Astrocyte (in vitro differentiated cells and primary cell): ENCODE results near the gene TWIST2. TPM values are rescaled to one million over a fixed set of nuclear protein-coding genes. Genes with fewer than 3 reads are reported as not detected.
A peak's percentile ranks its signal among the peaks of the same experiment; 100 is the strongest.

Experiments used
- DNase-seq: peaks from one replicate; pipeline ENCODE4 v3.0.0-alpha.2; 2010; ENCODE audit warnings: low read depth
- FAIRE-seq: peaks from 2 replicates; lab custom pipeline; 2011; peaks lifted over from hg19 to GRCh38; lab: Jason Lieb, UNC
- H2AFZ ChIP-seq: 2 replicates; pipeline ENCODE4 v1.6.0; 2012; ENCODE audit warnings: low read depth, low read length, inconsistent platforms
- H3K27ac ChIP-seq: 2 replicates; pipeline ENCODE4 v1.5.1; 2011; ENCODE audit warnings: low read depth, low read length, inconsistent platforms
- H3K27me3 ChIP-seq: 2 replicates; pipeline ENCODE4 v1.6.0; 2011; ENCODE audit warnings: low read length, inconsistent platforms; ENCODE audit not compliant: insufficient read depth
- H3K36me3 ChIP-seq: 2 replicates; pipeline ENCODE4 v1.5.1; 2011; ENCODE audit warnings: low read length, inconsistent platforms; ENCODE audit not compliant: insufficient read depth
- H3K4me1 ChIP-seq: 2 replicates; pipeline ENCODE4 v1.5.1; 2011; ENCODE audit warnings: low read length, inconsistent platforms; ENCODE audit not compliant: insufficient read depth
- H3K4me2 ChIP-seq: 2 replicates; pipeline ENCODE4 v1.6.0; 2012; ENCODE audit warnings: low read length, inconsistent platforms
- H3K4me3 ChIP-seq: 2 replicates; pipeline ENCODE4 v1.5.1; 2011; ENCODE audit warnings: low read depth, mild to moderate bottlenecking, low read length, inconsistent platforms; ENCODE audit not compliant: insufficient read depth
- H3K79me2 ChIP-seq: 2 replicates; pipeline ENCODE4 v1.6.0; 2012; ENCODE audit warnings: mild to moderate bottlenecking, low read length, inconsistent platforms; ENCODE audit not compliant: insufficient read depth
- H3K9ac ChIP-seq: 2 replicates; pipeline ENCODE4 v1.6.0; 2012; ENCODE audit warnings: mild to moderate bottlenecking, low read length, inconsistent platforms
- H3K9me3 ChIP-seq: 2 replicates; pipeline ENCODE4 v1.5.1; 2012; ENCODE audit warnings: low read depth, mild to moderate bottlenecking, low read length, inconsistent platforms; ENCODE audit not compliant: insufficient read depth
- H4K20me1 ChIP-seq: 2 replicates; pipeline ENCODE4 v1.6.0; 2012; ENCODE audit warnings: low read length, inconsistent platforms; ENCODE audit not compliant: insufficient read depth
- H3K27ac Mint-ChIP-seq: one replicate; pipeline ENCODE4 v1.8.0; 2021; ENCODE audit warnings: mild to moderate bottlenecking, mixed read lengths; ENCODE audit not compliant: unreplicated experiment
- H3K27me3 Mint-ChIP-seq: one replicate; pipeline ENCODE4 v1.8.0; 2021; ENCODE audit warnings: low read depth, mixed read lengths; ENCODE audit not compliant: unreplicated experiment
- H3K36me3 Mint-ChIP-seq: one replicate; pipeline ENCODE4 v1.8.0; 2021; ENCODE audit warnings: low read depth, mixed read lengths; ENCODE audit not compliant: unreplicated experiment
- H3K4me1 Mint-ChIP-seq: one replicate; pipeline ENCODE4 v1.8.0; 2021; ENCODE audit warnings: low read depth, mixed read lengths; ENCODE audit not compliant: unreplicated experiment
- H3K4me3 Mint-ChIP-seq: one replicate; pipeline ENCODE4 v1.8.0; 2021; ENCODE audit warnings: mild to moderate bottlenecking, moderate library complexity, mixed read lengths; ENCODE audit not compliant: unreplicated experiment
- H3K9me3 Mint-ChIP-seq: one replicate; pipeline ENCODE4 v1.8.0; 2021; ENCODE audit warnings: mild to moderate bottlenecking, mixed read lengths; ENCODE audit not compliant: unreplicated experiment
- EZH2 ChIP-seq: IDR thresholded peaks from 2 replicates; pipeline ENCODE4 v1.6.1; 2012; ENCODE audit warnings: mild to moderate bottlenecking, low read length, inconsistent platforms; ENCODE audit not compliant: insufficient read depth
- total RNA-seq: library from RNA; stranded (reverse); gene quantifications from 2 replicates; pipeline ENCODE4 v1.2.1, GENCODE V29; 2021
- TF ChIP-seq, protein P1 (sequence below): IDR thresholded peaks from 2 replicates; pipeline ENCODE4 v1.5.1; 2011; ENCODE audit warnings: low read depth, mild to moderate bottlenecking, inconsistent platforms, low read length, moderate library complexity; ENCODE audit not compliant: insufficient read depth

TWIST2 gene
- total RNA-seq, 1 donor from 2014 or later = 3.2 TPM

GRCh38 chr2:238853721-238854120, 5.8 kb downstream of the TWIST2 start:
- Mint-ChIP-seq H3K4me3 (no peak overlapping the region), H3K27ac (no peak overlapping the region), H3K4me1 (no peaks in the 10 kb centered on the region), H3K36me3 (peaks cover 4% of the 10 kb centered on the region), H3K27me3 (peaks cover 52% of the 10 kb centered on the region), H3K9me3 (peaks cover 14% of the 10 kb centered on the region)
- FAIRE-seq (peak; percentile 9), DNase-seq (no peak)
- Histone ChIP-seq H3K4me1 (peaks cover 9% of the 10 kb centered on the region), H3K36me3 (peaks cover 7% of the 10 kb centered on the region), H4K20me1 (peaks cover 41% of the 10 kb centered on the region), H3K9me3 (no peaks in the 10 kb centered on the region), H3K4me2 (peak overlapping the region; percentile 67), H3K27me3 (no peaks in the 10 kb centered on the region), H3K9ac (no peak overlapping the region), H3K79me2 (peaks cover 96% of the 10 kb centered on the region), H3K27ac (no peak overlapping the region), H3K4me3 (no peak overlapping the region), H2AFZ (no peak overlapping the region)
- TF ChIP-seq EZH2 = no peak
- TF ChIP-seq, protein P1, sequence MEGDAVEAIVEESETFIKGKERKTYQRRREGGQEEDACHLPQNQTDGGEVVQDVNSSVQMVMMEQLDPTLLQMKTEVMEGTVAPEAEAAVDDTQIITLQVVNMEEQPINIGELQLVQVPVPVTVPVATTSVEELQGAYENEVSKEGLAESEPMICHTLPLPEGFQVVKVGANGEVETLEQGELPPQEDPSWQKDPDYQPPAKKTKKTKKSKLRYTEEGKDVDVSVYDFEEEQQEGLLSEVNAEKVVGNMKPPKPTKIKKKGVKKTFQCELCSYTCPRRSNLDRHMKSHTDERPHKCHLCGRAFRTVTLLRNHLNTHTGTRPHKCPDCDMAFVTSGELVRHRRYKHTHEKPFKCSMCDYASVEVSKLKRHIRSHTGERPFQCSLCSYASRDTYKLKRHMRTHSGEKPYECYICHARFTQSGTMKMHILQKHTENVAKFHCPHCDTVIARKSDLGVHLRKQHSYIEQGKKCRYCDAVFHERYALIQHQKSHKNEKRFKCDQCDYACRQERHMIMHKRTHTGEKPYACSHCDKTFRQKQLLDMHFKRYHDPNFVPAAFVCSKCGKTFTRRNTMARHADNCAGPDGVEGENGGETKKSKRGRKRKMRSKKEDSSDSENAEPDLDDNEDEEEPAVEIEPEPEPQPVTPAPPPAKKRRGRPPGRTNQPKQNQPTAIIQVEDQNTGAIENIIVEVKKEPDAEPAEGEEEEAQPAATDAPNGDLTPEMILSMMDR = no peak

- Histone ChIP-seq H3K36me3 (peaks cover 7% of the 10 kb centered on the region), H3K9ac (peak overlapping the region; percentile 33), H2AFZ (peak overlapping the region; percentile 49), H3K4me2 (peak overlapping the region; percentile 67), H3K27me3 (no peaks in the 10 kb centered on the region), H4K20me1 (peaks cover 39% of the 10 kb centered on the region), H3K79me2 (peaks cover 92% of the 10 kb centered on the region), H3K9me3 (no peaks in the 10 kb centered on the region), H3K27ac (no peak overlapping the region), H3K4me3 (no peak overlapping the region), H3K4me1 (peaks cover 9% of the 10 kb centered on the region)
- no peak for FAIRE-seq
- Mint-ChIP-seq H3K27ac (no peak overlapping the region), H3K36me3 (peaks cover 4% of the 10 kb centered on the region), H3K27me3 (peaks cover 50% of the 10 kb centered on the region), H3K4me1 (no peaks in the 10 kb centered on the region), H3K9me3 (peaks cover 14% of the 10 kb centered on the region), H3K4me3 (no peak overlapping the region)
- TF ChIP-seq, protein P1 = no peak
- TF ChIP-seq EZH2 = no peak
- no peak for DNase-seq
These were observed 6.4 kb downstream of the TWIST2 start for GRCh38 chr2:238854246-238854645.

DNA sequence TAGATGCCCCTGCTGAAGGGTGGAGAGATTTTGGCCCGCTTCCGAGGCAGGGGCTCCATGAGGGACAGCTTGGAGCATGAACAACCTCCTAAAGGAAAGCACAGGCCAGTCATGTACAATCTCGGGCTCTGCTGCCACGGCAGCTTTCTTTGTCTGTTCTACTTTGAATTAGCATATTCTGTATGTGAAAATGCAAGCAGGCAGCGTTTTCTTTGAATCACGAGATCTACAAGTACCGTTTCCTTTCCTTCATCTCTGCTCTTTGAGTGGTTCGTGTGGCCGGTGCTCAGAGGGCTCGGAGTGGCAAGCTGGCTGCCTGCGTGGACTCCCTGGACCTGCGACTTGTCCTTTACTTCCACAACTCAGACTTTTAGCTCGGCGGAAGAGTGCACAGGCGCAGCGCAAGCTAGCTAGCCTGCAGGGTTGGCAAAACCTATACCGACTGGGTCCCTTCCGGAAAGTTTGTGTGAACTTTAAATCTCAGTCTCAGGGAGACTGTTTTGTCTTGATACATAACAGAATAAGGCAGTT, 6.9 kb downstream of the TWIST2 start:
- H3K4me2 ChIP-seq = peak overlapping the region; percentile 67
- no peaks in the 10 kb centered on the region for H3K27me3 ChIP-seq
- H3K9me3 ChIP-seq = no peaks in the 10 kb centered on the region
- H3K27ac Mint-ChIP-seq = no peak overlapping the region
- TF ChIP-seq, protein P1 = no peak
- no peak for TF ChIP-seq EZH2
- H3K36me3 ChIP-seq = peaks cover 7% of the 10 kb centered on the region
- peaks cover 14% of the 10 kb centered on the region for H3K9me3 Mint-ChIP-seq
- peaks cover 4% of the 10 kb centered on the region for H3K36me3 Mint-ChIP-seq
- H3K9ac ChIP-seq = peak overlapping the region; percentile 33
- no peaks in the 10 kb centered on the region for H3K4me1 Mint-ChIP-seq
- peaks cover 50% of the 10 kb centered on the region for H3K27me3 Mint-ChIP-seq
- peaks cover 91% of the 10 kb centered on the region for H3K79me2 ChIP-seq
- H3K4me3 ChIP-seq = no peak overlapping the region
- no peak for FAIRE-seq
- peak overlapping the region; percentile 49 for H2AFZ ChIP-seq
- peaks cover 9% of the 10 kb centered on the region for H3K4me1 ChIP-seq
- H4K20me1 ChIP-seq = peaks cover 34% of the 10 kb centered on the region
- DNase-seq = no peak
- no peak overlapping the region for H3K27ac ChIP-seq
- no peak overlapping the region for H3K4me3 Mint-ChIP-seq
